Ovary (tissue), 3 donors: ENCODE data around the gene DOK6.

Experiments
- CTCF ChIP-seq, 3 donors: fragments of 450-650 bp in 2 of 3; fragments of 200-600 bp in 1 of 3; IDR thresholded peaks; one replicate each; pipeline versions ENCODE4 v1.5.1 to v1.8.0; 2016 to 2022; ENCODE audit warnings: antibody characterized with exemption in 3 of 3, mild to moderate bottlenecking in 1 of 3
- POLR2A ChIP-seq: fragments of 450-650 bp; IDR thresholded peaks from one replicate; pipeline ENCODE4 v1.6.1; 2017; ENCODE audit warnings: antibody characterized with exemption, mild to moderate bottlenecking, moderate library complexity
- donor health status: DM: no; HTN: no; CAD: no.

- TF ChIP-seq CTCF (IDR thresholded peaks at IDR 0.05): no peak
- no peak for TF ChIP-seq POLR2A
These were observed 355.3 kb downstream of the DOK6 start for GRCh38 chr18:69755856-69756496.
